NCI-H2081 (cell line): ENCODE results near the gene PAIP2.
"Not testable (repeated sequence)": the region's sequence is repeated elsewhere in the genome, so short reads cannot be mapped to it uniquely, and the experiment has no call there.

Source experiments
- DNase-seq, 2 experiments: peaks; one replicate each; lab custom pipeline; 2025; lab: John Stamatoyannopoulos, UW

Gene PAIP2

DNA sequence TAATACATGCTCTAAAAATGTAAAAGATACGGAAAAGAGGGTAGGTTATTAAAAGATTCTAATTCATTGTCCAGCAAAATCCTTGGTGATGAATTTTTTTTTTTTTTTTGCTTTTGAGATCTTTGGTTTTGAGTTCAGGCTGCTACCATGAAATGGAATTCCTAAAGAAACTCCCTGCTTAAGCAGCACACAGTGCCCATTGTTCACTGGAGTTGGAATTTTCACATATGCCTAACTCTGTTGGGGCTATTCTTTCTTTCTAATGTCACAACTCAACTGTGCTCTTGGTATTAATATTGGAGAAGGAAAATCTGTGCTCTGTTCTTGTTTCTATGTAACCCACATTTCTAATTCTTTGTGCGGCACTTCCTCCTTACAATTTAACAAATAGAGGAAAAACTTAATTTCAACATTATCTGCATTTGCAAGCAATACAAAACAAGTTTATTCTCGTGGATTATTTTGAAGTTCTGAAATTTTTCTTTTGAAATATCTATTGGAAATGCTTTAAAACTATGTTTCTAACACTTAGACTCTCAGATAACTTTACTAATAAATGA, 26.5 kb upstream of the PAIP2 start:
- no peak for DNase-seq

DNA sequence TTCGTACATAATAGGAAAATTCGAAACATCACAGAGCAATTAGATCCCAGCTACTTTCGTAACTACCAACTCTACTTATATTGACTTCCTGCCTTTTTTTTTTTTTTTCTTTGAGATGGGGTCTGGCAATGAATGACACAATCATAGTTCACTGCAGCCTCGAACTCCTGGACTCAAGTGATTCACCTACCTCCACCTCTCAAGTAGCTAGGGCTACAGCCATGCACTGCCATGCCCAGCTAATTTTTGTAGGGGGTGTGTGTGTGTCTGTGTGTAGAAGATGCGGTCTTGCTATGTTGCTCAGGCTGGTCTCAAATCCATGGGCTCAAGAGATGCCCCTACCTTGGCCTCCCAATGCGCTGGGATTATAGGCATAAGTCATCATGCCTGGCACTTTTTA, 5.8 kb upstream of the PAIP2 start:
- no peak for DNase-seq

GRCh38 chr5:139340051-139340450, 1.6 kb upstream of the PAIP2 start:
- DNase-seq: no peak

GRCh38 chr5:139341187-139341688, 416 bp upstream of the PAIP2 start:
- DNase-seq: no peak

DNA sequence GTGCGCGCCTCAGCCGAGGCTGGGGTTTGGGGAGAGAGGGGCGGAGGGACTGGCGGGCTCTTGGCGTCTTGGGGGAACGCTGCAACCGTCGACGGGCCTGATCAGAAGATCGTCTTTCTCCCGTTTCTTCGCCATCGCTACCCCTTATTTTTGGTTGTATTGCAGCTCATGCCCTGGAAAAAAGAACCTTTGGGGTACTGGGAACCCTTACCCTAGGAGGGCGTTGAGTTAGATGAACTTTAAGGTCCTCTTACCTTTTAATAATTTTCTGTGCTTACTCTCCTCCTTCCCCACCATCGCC, 719 bp downstream of the PAIP2 start:
- no peak for DNase-seq

DNA sequence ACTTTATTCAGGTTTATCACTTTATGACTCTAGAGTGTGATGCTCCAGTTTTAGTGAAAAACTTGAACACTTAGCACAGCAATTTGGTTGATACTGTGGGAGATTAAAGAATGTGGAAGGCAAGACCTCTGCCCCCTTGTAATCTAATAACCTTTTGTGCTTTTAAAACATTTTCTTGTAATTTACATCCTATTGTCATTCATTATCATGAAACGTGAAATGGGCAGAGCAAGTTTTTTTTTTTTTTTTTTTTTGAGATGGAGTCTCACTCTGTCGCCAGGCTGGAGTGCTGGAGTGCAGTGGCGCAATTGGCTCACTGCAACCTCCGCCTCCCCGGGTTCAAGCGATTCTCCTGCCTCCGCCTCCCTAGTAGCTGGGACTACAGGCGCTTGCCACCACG, 1.8 kb downstream of the PAIP2 start:
- no peak for DNase-seq

DNA sequence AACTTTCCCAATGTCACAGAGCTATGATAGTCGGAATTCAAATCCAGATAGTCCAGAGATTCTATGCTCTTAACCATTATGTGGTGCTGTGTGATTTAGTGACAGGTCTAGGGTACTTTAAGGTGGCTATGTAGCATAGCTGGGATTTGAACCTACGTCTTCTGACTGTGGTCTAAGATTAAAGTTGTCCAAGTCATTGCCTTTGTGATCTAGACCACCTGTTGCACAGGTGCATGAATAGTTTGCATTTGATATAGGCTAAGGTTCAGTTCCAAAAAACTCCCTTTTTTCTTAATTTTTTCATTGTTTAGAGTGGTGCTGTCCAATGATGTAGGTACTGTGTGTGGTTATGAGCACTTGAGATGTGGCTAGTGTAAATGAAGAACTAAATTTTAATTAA, 2.5 kb downstream of the PAIP2 start:
- DNase-seq: no peak

- not testable (repeated sequence) for DNase-seq
Measured at GRCh38 chr5:139345442-139345841, 3.8 kb downstream of the PAIP2 start.

- not testable (repeated sequence) for DNase-seq
Measured at GRCh38 chr5:139347863-139348262, 6.2 kb downstream of the PAIP2 start.

DNA sequence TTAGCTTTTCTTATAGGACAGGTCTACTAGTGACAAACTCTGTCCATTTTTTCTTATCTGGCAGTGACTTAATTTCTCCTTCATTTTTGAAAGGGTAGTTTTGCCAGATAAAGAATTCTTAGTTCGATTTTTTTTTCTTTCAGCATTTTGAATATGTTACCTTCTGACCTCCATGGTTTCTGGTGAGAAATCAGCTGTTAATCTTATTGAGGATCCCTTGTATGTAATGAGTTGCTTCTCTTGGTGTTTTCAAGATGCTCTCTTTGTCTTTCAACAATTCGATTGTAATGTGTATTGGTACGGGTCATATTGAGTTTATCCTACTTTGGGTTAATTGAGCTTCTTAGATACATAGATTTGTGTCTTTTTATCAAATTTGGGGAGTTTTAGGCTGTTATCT, 12.5 kb downstream of the PAIP2 start:
- no peak for DNase-seq

- not testable (repeated sequence) for DNase-seq
Measured at GRCh38 chr5:139355900-139356299, 14.2 kb downstream of the PAIP2 start.

DNA sequence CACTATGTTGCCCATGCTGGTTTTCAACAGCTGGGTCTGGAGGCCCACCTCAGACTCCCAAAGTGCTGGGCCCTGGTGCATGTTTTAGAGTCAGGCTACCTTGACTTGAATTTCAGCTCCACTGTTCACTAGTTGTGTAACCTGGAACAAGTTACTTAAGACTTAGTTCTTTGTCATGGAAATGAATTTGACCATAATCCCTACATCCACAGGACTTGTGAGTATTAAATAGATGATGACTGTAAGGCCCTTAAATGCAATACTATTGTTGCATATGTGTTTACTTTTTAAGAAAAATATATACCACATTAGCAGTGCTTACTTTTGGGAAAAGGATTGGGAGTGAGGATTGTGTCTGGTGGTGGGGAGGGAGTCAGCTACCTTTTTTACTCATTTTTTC, 16.4 kb downstream of the PAIP2 start:
- no peak for DNase-seq

- DNase-seq: no peak
Measured at GRCh38 chr5:139360384-139360783, 18.7 kb downstream of the PAIP2 start.

- DNase-seq: no peak
Measured at GRCh38 chr5:139361835-139362429, 20.3 kb downstream of the PAIP2 start.

DNA sequence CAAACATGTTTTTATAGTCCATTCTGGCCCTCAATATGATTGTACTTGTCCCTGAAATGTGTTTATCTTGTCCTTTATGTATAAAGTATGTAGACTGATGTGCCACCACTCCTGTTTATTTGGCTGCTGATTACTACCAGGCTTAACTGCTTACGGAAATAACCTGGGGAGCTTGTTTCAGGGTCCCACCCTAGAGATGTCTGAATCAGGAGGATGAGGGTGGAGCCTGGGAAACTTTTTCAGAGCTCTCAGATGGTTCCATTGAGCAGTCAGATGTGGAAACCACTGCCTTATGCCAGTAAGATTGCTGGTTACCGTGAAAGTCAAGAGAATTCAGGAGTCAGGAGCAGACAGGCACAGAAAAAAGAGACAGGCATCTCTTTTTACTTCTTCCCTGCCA, 22.3 kb downstream of the PAIP2 start:
- DNase-seq: no peak

DNA sequence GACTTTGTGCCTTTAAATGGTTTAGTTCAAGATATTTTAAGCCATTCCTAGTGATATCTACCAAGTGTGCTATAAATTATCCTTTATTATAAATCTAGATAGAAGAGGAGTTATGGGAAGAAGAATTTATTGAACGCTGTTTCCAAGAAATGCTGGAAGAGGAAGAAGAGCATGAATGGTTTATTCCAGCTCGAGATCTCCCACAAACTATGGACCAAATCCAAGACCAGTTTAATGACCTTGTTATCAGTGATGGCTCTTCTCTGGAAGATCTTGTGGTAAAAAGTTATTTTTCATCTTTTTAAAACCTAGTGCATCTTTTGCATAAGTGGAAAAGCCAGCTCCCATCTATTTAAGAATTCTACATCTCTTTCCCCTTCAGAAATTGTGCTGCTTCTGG, 22.8 kb downstream of the PAIP2 start:
- DNase-seq: no peak

DNA sequence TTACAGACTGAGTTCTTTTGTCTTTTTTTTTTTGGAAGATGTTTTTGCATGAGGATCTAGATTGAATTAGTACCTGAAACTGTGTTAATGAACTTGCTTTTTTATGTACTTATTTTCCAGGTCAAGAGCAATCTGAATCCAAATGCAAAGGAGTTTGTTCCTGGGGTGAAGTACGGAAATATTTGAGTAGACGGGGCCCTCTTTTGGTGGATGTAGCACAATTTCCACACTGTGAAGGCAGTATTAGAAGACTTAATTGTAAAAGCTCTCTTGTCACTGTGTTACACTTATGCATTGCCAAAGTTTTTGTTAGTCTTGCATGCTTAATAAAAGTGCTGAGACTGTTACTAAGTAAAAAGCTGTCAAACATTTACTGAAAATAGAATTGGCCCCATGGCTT, 27.0 kb downstream of the PAIP2 start:
- DNase-seq: no peak

DNA sequence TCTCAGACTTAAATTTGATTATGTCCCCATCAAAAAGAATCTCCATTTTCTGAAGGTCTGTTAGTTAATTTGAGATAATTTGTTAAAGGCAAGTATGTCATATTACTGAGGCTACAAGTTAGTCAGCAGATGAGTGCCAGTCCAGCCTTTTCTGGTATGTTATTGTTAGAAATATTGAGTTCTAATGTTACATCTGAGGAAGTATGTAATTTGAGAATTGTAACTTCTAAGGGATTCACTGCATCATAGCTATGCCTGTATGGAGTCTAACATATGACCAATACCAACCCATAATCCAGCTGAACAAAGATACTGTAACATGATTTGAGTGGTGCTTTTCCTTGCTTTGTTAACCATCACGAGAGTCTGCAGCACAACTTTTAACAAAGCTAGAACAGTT, 27.5 kb downstream of the PAIP2 start:
- no peak for DNase-seq

DNA sequence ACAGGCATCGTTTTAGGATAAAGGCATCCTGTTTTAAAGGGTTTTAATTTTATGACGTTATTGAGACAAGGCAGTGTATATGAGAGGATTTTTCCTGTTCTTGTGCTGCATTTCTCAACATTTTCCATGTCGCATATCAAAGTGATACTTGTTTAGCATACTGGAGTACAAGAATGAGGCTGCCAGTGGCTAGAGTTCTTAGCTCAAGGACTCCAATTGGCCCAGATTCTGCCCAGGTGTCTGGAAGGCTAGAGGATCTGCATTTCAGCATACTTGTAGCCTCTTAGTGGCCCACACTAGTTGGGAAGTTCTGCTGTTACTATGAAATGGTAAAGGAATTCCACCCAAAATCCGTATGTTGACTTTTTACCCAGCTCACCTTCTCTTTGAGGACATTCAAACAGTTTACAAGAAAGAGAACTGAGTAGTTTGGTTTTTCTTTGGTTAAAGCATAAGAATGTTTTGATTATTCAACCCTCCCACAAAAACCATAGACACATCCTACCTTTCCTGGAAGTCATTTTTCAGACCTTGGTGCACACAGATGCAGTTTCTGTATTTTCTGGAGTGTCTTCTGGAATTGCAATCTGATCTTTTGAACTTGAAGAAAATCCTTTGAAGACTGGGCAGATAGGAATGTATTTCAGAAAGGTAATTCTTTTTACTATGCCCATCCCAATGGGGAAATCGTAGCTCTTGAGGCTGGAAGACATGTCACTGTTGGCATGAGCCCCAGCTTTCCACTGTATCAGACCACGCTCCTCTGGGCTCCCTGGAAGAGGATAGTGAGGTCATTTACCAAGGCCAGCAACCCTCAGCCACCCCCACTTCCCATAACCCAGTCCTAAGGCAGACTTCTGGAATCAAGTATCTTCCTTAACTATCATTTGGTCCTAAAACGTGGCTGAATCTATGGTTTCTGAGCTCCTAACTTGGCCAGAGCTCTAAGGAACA, 30.1 kb downstream of the PAIP2 start:
- DNase-seq: no peak

GRCh38 chr5:139374909-139375308, 33.3 kb downstream of the PAIP2 start:
- DNase-seq: no peak

- DNase-seq: no peak
Measured at GRCh38 chr5:139376364-139376763, 34.7 kb downstream of the PAIP2 start.

- DNase-seq: no peak
Measured at GRCh38 chr5:139377226-139377625, 35.6 kb downstream of the PAIP2 start.

DNA sequence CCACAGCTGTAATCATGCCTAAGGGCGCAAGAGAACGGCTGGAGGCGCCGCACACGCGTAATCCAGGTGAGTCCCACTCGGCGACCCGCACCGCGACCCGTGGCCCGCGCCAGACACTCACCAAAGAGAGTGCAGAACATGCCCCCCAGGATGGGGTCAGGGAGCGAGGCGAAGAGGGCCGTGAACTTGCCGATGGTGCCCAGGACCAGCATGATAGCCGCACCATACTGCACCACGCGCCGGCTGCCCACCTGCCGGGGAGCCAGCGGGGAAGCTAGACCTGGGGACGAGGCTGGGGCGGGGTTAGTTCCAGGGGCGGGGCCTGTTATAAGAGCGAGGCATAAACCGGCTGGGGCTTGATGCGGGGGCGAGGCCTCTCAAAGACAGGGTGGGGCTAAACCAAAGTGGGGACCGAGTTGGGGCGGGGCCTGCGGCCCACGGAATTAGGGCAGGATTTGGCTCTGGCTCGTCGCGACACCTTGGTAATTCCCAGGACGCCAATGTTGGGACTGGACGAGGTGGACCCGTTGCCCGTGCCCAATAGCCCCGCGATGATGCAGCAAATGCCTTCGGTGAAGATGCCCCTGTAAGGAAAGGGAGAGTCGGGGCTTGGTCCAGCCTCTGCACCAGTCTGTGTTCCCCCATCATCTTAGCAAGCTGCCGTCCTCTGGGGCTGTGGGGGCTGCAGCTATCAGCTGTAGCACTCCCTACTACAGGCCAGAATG, 36.6 kb downstream of the PAIP2 start:
- no peak for DNase-seq
